Measurements from ENCODE around the gene PARVA.

DNA sequence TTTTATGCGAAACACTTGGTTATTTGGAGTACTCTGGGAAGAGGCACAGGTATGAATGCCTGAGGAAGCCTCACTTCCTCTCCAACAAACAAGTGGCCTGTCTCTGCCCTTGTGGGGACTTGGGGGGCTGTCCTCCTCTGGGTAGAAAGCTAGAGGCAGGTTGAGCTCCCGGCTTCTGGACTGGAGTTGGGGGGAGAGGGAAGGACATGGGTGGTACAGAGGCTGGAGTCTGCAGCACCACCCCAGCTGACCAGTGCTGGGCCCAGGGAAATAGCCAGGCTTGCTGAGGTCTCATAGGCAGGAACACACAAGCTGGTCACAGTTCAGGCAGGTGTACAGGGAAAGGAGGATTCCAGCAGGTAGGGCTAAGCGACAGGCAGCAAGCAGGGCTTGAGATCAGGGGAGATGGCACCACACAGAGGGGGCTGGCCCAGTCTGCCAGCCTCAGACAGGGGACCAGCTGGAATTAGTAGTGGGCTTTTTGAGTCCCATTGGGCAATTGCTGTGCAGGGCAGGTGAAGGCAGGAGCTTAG, 161.6 kb downstream of the PARVA start:
- TF ChIP-seq RAD21 (IDR thresholded peaks at IDR 0.05 in 1 of 2, conservative IDR thresholded peaks at IDR 0.05 in 1 of 2; ENCODE audit: low read depth in 2 of 2, low read length in 2 of 2) = no peak
- TF ChIP-seq, protein P1, sequence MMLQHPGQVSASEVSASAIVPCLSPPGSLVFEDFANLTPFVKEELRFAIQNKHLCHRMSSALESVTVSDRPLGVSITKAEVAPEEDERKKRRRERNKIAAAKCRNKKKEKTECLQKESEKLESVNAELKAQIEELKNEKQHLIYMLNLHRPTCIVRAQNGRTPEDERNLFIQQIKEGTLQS (IDR thresholded peaks at IDR 0.05; ENCODE audit: insufficient read depth, low read depth, low read length) = no peak
- TF ChIP-seq SP2 (IDR thresholded peaks at IDR 0.05; ENCODE audit: low read length) = no peak
- TF ChIP-seq ASH2L (IDR thresholded peaks at IDR 0.05; ENCODE audit: low read length) = no peak
- no peak for TF ChIP-seq CEBPB (IDR thresholded peaks at IDR 0.05; ENCODE audit: low read depth, low read length)
- no peak for TF ChIP-seq SP4 (IDR thresholded peaks at IDR 0.05; ENCODE audit: low read length)

Data from H1 (cell line).